Measurements from ENCODE around the gene TSPAN9. TPM values are rescaled to one million over a fixed set of nuclear protein-coding genes. Genes with fewer than 3 reads are reported as not detected.

TSPAN9 gene
- total RNA-seq, 1 donor from 2014 or later: 40.9 TPM

DNA sequence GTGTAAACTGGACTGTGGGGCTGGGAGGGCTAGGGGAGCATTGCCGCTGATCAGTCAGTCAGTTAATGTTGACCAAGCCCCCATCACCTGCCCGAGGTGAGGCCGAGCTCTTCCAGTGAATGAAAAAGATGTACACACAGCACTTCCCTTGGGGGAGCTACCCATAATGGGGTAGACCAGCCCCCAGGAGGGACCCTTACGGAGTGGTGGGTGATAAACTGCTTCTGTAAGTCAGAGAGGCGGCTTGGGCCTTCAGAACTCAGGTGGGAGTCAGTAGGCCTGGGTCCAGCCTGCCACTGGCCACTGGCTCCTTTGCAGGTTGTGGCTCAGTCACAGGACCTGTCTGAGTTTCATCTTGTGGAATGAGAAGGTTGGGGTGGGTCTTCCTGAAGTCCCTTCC lies 43.5 kb downstream of the TSPAN9 start:
- Histone ChIP-seq H3K4me1 (ENCODE audit: insufficient read depth, low read length) (peaks cover 67% of the 10 kb centered on the region), H3K9ac (ENCODE audit: low read length) (peak overlapping the region; percentile 56), H3K27ac (ENCODE audit: low read depth, low read length) (peak overlapping the region; percentile 63), H4K20me1 (ENCODE audit: insufficient read depth, low read length) (peaks cover 10% of the 10 kb centered on the region), H3K36me3 (ENCODE audit: insufficient read depth, low read length) (no peaks in the 10 kb centered on the region), H3K9me3 (ENCODE audit: insufficient read depth, low read depth, low read length) (no peaks in the 10 kb centered on the region), H3K4me3 (ENCODE audit: insufficient read depth, low read depth, low read length) (no peak overlapping the region), H3K79me2 (ENCODE audit: insufficient read depth, low read length) (peaks cover 5% of the 10 kb centered on the region), H3K27me3 (ENCODE audit: insufficient read depth, low read length) (no peaks in the 10 kb centered on the region), H2AFZ (ENCODE audit: low read depth, low read length) (no peak overlapping the region), H3K4me2 (ENCODE audit: low read length) (no peak overlapping the region)
- Mint-ChIP-seq H3K9me3 (ENCODE audit: unreplicated experiment) (peaks cover 4% of the 10 kb centered on the region), H3K4me1 (ENCODE audit: low read depth, unreplicated experiment) (peaks cover 47% of the 10 kb centered on the region), H3K27me3 (ENCODE audit: low read depth, unreplicated experiment) (peaks cover 3% of the 10 kb centered on the region), H3K27ac (ENCODE audit: unreplicated experiment) (no peak overlapping the region), H3K36me3 (ENCODE audit: low read depth, unreplicated experiment) (no peaks in the 10 kb centered on the region), H3K4me3 (ENCODE audit: unreplicated experiment) (no peak overlapping the region)
- FAIRE-seq (no peak), DNase-seq (ENCODE audit: low read depth) (no peak)
- TF ChIP-seq EZH2 (IDR thresholded peaks at IDR 0.05; ENCODE audit: insufficient read depth, low read length): no peak
- TF ChIP-seq, protein P1, sequence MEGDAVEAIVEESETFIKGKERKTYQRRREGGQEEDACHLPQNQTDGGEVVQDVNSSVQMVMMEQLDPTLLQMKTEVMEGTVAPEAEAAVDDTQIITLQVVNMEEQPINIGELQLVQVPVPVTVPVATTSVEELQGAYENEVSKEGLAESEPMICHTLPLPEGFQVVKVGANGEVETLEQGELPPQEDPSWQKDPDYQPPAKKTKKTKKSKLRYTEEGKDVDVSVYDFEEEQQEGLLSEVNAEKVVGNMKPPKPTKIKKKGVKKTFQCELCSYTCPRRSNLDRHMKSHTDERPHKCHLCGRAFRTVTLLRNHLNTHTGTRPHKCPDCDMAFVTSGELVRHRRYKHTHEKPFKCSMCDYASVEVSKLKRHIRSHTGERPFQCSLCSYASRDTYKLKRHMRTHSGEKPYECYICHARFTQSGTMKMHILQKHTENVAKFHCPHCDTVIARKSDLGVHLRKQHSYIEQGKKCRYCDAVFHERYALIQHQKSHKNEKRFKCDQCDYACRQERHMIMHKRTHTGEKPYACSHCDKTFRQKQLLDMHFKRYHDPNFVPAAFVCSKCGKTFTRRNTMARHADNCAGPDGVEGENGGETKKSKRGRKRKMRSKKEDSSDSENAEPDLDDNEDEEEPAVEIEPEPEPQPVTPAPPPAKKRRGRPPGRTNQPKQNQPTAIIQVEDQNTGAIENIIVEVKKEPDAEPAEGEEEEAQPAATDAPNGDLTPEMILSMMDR (IDR thresholded peaks at IDR 0.05; ENCODE audit: insufficient read depth, low read depth, low read length): no peak

DNA sequence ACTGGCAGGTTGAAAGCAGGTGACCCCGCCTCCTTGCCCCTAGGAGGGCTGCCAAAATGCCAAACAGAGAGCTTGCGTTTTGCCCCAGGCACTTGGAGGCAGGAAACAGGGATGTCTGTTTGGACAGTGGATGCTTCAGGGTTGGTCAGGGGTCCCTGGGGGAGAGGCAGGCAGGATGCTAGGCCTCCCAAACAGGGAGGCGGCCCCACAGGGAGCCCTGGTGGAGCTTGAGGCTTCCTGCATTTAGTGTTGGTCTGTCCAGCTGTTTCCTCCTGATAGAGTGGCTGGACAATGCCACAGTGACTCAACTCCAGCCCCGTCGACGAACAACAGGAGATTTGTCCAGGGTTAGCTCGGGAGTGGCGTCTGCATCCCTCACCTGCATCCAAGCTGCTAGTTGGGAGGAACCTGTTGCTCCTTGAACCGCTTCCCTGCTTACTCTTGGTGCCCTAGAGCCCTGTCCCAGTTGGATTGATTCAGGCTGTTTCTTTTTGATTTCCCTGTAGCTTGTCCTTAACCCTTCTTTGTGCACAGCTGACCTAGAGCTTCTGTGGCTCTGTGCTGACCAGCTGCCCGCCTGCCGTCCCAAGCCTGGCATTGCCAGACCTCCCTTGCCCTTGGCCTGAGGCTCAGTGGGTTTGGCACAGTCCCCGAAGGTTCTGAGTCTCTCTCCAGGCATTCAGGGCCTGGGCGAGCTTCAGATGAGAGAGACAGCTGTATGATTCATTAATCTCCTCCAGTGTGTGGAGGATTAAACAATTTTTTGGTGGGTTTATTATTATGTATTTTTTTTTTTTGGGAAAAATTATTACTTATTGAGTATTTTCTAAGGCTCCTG lies 45.9 kb downstream of the TSPAN9 start:
- H2AFZ ChIP-seq (ENCODE audit: low read depth, low read length): no peak overlapping the region
- H3K27ac Mint-ChIP-seq (ENCODE audit: unreplicated experiment): peak overlapping the region; percentile 58
- no peak overlapping the region for H3K4me3 Mint-ChIP-seq (ENCODE audit: unreplicated experiment)
- H3K36me3 Mint-ChIP-seq (ENCODE audit: low read depth, unreplicated experiment): no peaks in the 10 kb centered on the region
- H3K36me3 ChIP-seq (ENCODE audit: insufficient read depth, low read length): no peaks in the 10 kb centered on the region
- peaks cover 21% of the 10 kb centered on the region for H4K20me1 ChIP-seq (ENCODE audit: insufficient read depth, low read length)
- H3K27me3 ChIP-seq (ENCODE audit: insufficient read depth, low read length): no peaks in the 10 kb centered on the region
- peaks cover 44% of the 10 kb centered on the region for H3K4me1 ChIP-seq (ENCODE audit: insufficient read depth, low read length)
- peak overlapping the region; percentile 65 for H3K27ac ChIP-seq (ENCODE audit: low read depth, low read length)
- H3K4me2 ChIP-seq (ENCODE audit: low read length): peak overlapping the region; percentile 72
- H3K9ac ChIP-seq (ENCODE audit: low read length): peak overlapping the region; percentile 55
- TF ChIP-seq, protein P1 (IDR thresholded peaks at IDR 0.05; ENCODE audit: insufficient read depth, low read depth, low read length): no peak
- no peak for TF ChIP-seq EZH2 (IDR thresholded peaks at IDR 0.05; ENCODE audit: insufficient read depth, low read length)
- no peak overlapping the region for H3K4me3 ChIP-seq (ENCODE audit: insufficient read depth, low read depth, low read length)
- H3K9me3 Mint-ChIP-seq (ENCODE audit: unreplicated experiment): peaks cover 4% of the 10 kb centered on the region
- peak; percentile 83 for FAIRE-seq
- peaks cover 25% of the 10 kb centered on the region for H3K4me1 Mint-ChIP-seq (ENCODE audit: low read depth, unreplicated experiment)
- H3K27me3 Mint-ChIP-seq (ENCODE audit: low read depth, unreplicated experiment): peaks cover 3% of the 10 kb centered on the region
- H3K79me2 ChIP-seq (ENCODE audit: insufficient read depth, low read length): peaks cover 5% of the 10 kb centered on the region
- peak; percentile 74 for DNase-seq (ENCODE audit: low read depth)
- H3K9me3 ChIP-seq (ENCODE audit: insufficient read depth, low read depth, low read length): no peaks in the 10 kb centered on the region

DNA sequence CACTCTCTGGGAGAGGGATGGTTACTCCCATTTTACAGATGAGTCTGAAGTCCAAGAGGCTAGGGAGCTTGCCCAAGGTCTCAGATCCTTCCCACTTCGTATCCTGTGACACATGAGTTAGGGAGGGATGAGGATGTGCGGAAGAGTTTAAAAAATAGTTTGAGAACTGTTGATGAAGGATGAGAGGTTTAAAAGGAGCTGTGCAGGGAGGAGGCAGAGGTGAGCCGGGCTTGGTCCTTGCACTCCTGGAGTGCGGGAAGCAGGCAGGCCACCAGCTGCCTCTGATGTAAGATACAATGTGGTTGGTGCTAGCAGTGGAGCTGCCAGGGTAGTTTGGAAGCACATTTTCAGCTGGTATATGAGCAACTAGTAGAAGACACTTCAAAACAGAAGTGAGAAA lies 46.5 kb downstream of the TSPAN9 start:
- Histone ChIP-seq H3K79me2 (ENCODE audit: insufficient read depth, low read length) (peaks cover 3% of the 10 kb centered on the region), H3K4me1 (ENCODE audit: insufficient read depth, low read length) (peaks cover 39% of the 10 kb centered on the region), H3K27ac (ENCODE audit: low read depth, low read length) (no peak overlapping the region), H3K9me3 (ENCODE audit: insufficient read depth, low read depth, low read length) (no peaks in the 10 kb centered on the region), H3K27me3 (ENCODE audit: insufficient read depth, low read length) (no peaks in the 10 kb centered on the region), H4K20me1 (ENCODE audit: insufficient read depth, low read length) (peaks cover 24% of the 10 kb centered on the region), H3K36me3 (ENCODE audit: insufficient read depth, low read length) (no peaks in the 10 kb centered on the region), H3K9ac (ENCODE audit: low read length) (no peak overlapping the region), H2AFZ (ENCODE audit: low read depth, low read length) (no peak overlapping the region), H3K4me3 (ENCODE audit: insufficient read depth, low read depth, low read length) (no peak overlapping the region), H3K4me2 (ENCODE audit: low read length) (peak overlapping the region; percentile 9)
- Mint-ChIP-seq H3K36me3 (ENCODE audit: low read depth, unreplicated experiment) (no peaks in the 10 kb centered on the region), H3K9me3 (ENCODE audit: unreplicated experiment) (peaks cover 4% of the 10 kb centered on the region), H3K4me3 (ENCODE audit: unreplicated experiment) (no peak overlapping the region), H3K4me1 (ENCODE audit: low read depth, unreplicated experiment) (peaks cover 22% of the 10 kb centered on the region), H3K27me3 (ENCODE audit: low read depth, unreplicated experiment) (peaks cover 3% of the 10 kb centered on the region), H3K27ac (ENCODE audit: unreplicated experiment) (no peak overlapping the region)
- DNase-seq (ENCODE audit: low read depth): peak; percentile 41
- TF ChIP-seq, protein P1 (IDR thresholded peaks at IDR 0.05; ENCODE audit: insufficient read depth, low read depth, low read length): no peak
- no peak for TF ChIP-seq EZH2 (IDR thresholded peaks at IDR 0.05; ENCODE audit: insufficient read depth, low read length)
- FAIRE-seq: no peak
